Activated CD8-positive, alpha-beta memory T cell treated with anti-CD3 and anti-CD28 coated beads, Interleukin-2, amount 10 ng/mL, durations not matched to agents 7 days and 5 days (primary cell): ENCODE measurements around the gene PTPRD. TPM values are rescaled to one million over a fixed set of nuclear protein-coding genes. Genes with fewer than 3 reads are reported as not detected.

ENCODE experiments used
- ATAC-seq: fragments of 150-1000 bp; cut with Tn5 transposase; one replicate; pipeline ENCODE4 v1.10.0; 2021; ENCODE audit warnings: moderate library complexity
- CTCF ChIA-PET: fragments of 350-600 bp; sonication (Branson Sonifier 250); formaldehyde crosslinking; loops from one replicate; lab custom pipeline; 2021; ENCODE audit warnings: antibody characterized with exemption; lab: Charles Lee
- DNase-seq: peaks from one replicate; pipeline ENCODE4 v3.0.0-alpha.2; 2020
- H3K27ac Mint-ChIP-seq: one replicate; pipeline ENCODE4 v1.8.0; 2021; ENCODE audit warnings: mild to moderate bottlenecking, mixed read lengths
- H3K27me3 Mint-ChIP-seq: one replicate; pipeline ENCODE4 v1.8.0; 2021; ENCODE audit warnings: mixed read lengths
- H3K36me3 Mint-ChIP-seq: one replicate; pipeline ENCODE4 v1.8.0; 2021; ENCODE audit warnings: mild to moderate bottlenecking, mixed read lengths
- H3K4me1 Mint-ChIP-seq: one replicate; pipeline ENCODE4 v1.8.0; 2021; ENCODE audit warnings: mixed read lengths
- H3K4me3 Mint-ChIP-seq: one replicate; pipeline ENCODE4 v1.8.0; 2021; ENCODE audit warnings: mild to moderate bottlenecking, moderate library complexity, mixed read lengths
- H3K9me3 Mint-ChIP-seq: one replicate; pipeline ENCODE4 v1.8.0; 2022; ENCODE audit warnings: low read depth, mixed read lengths
- total RNA-seq, 2 experiments: library from RNA; stranded (reverse); gene quantifications; one replicate each; pipeline ENCODE4 v1.2.3, GENCODE V29; 2021

PTPRD gene
- total RNA-seq, 2 experiments from 2014 or later, result 0.07 TPM; not detected in 1

GRCh38 chr9:8531826-8532415 is 2080.9 kb downstream of the PTPRD start:
- H3K27me3 Mint-ChIP-seq, result no peaks in the 10 kb centered on the region
- no peaks in the 10 kb centered on the region for H3K36me3 Mint-ChIP-seq
- ATAC-seq (no peak), DNase-seq (no peak)
- CTCF ChIA-PET, result no interaction called here
- no peaks in the 10 kb centered on the region for H3K4me1 Mint-ChIP-seq
- no peak overlapping the region for H3K27ac Mint-ChIP-seq
- H3K4me3 Mint-ChIP-seq, result no peak overlapping the region
- no peaks in the 10 kb centered on the region for H3K9me3 Mint-ChIP-seq

- peaks cover 2% of the 10 kb centered on the region for H3K27me3 Mint-ChIP-seq
- no peak for ATAC-seq
- CTCF ChIA-PET, result no interaction called here
- H3K4me1 Mint-ChIP-seq, result no peaks in the 10 kb centered on the region
- no peaks in the 10 kb centered on the region for H3K36me3 Mint-ChIP-seq
- no peak for DNase-seq
- H3K27ac Mint-ChIP-seq, result no peak overlapping the region
- no peak overlapping the region for H3K4me3 Mint-ChIP-seq
- H3K9me3 Mint-ChIP-seq, result no peaks in the 10 kb centered on the region
Observed at GRCh38 chr9:8521112-8521511, 2091.7 kb downstream of the PTPRD start.

- no peak overlapping the region for H3K4me3 Mint-ChIP-seq
- H3K36me3 Mint-ChIP-seq, result no peaks in the 10 kb centered on the region
- no peaks in the 10 kb centered on the region for H3K9me3 Mint-ChIP-seq
Observed at GRCh38 chr9:8515748-8516147, 2097.1 kb downstream of the PTPRD start.

GRCh38 chr9:8514760-8515159 is 2098.0 kb downstream of the PTPRD start:
- no peak overlapping the region for H3K4me3 Mint-ChIP-seq
- DNase-seq, result no peak
- no peak overlapping the region for H3K27ac Mint-ChIP-seq
- H3K36me3 Mint-ChIP-seq, result no peaks in the 10 kb centered on the region
- CTCF ChIA-PET, result no interaction called here
- no peaks in the 10 kb centered on the region for H3K9me3 Mint-ChIP-seq
- no peaks in the 10 kb centered on the region for H3K27me3 Mint-ChIP-seq
- H3K4me1 Mint-ChIP-seq, result no peaks in the 10 kb centered on the region
- no peak for ATAC-seq

More at GRCh38 chr9:8515748-8516147, 2097.1 kb downstream of the PTPRD start:
- CTCF ChIA-PET, result no interaction called here
- no peaks in the 10 kb centered on the region for H3K27me3 Mint-ChIP-seq
- no peak for DNase-seq
- no peak for ATAC-seq
- H3K27ac Mint-ChIP-seq, result no peak overlapping the region
- no peaks in the 10 kb centered on the region for H3K4me1 Mint-ChIP-seq

- H3K27ac Mint-ChIP-seq, result no peak overlapping the region
- no peaks in the 10 kb centered on the region for H3K9me3 Mint-ChIP-seq
- no peaks in the 10 kb centered on the region for H3K36me3 Mint-ChIP-seq
- DNase-seq, result no peak
- CTCF ChIA-PET, result no interaction called here
- H3K4me3 Mint-ChIP-seq, result no peak overlapping the region
- no peaks in the 10 kb centered on the region for H3K4me1 Mint-ChIP-seq
- no peak for ATAC-seq
- no peaks in the 10 kb centered on the region for H3K27me3 Mint-ChIP-seq
Observed at GRCh38 chr9:8508671-8509290, 2104.0 kb downstream of the PTPRD start.

GRCh38 chr9:8494571-8494970 is 2118.2 kb downstream of the PTPRD start:
- no peaks in the 10 kb centered on the region for H3K36me3 Mint-ChIP-seq
- no peak overlapping the region for H3K4me3 Mint-ChIP-seq
- no peaks in the 10 kb centered on the region for H3K4me1 Mint-ChIP-seq
- CTCF ChIA-PET, result no interaction called here
- peaks cover 2% of the 10 kb centered on the region for H3K9me3 Mint-ChIP-seq
- H3K27ac Mint-ChIP-seq, result no peak overlapping the region
- ATAC-seq, result no peak
- no peaks in the 10 kb centered on the region for H3K27me3 Mint-ChIP-seq
- DNase-seq, result no peak

GRCh38 chr9:8492679-8493078 is 2120.1 kb downstream of the PTPRD start:
- no peaks in the 10 kb centered on the region for H3K4me1 Mint-ChIP-seq
- no peak overlapping the region for H3K4me3 Mint-ChIP-seq
- no peak overlapping the region for H3K27ac Mint-ChIP-seq

GRCh38 chr9:8492024-8492423 is 2120.8 kb downstream of the PTPRD start:
- H3K4me1 Mint-ChIP-seq, result no peaks in the 10 kb centered on the region

More at GRCh38 chr9:8492679-8493078, 2120.1 kb downstream of the PTPRD start:
- Mint-ChIP-seq H3K9me3 (no peaks in the 10 kb centered on the region), H3K36me3 (no peaks in the 10 kb centered on the region), H3K27me3 (no peaks in the 10 kb centered on the region)
- CTCF ChIA-PET, result no interaction called here
- DNase-seq (no peak), ATAC-seq (no peak)

GRCh38 chr9:8491563-8491962 is 2121.2 kb downstream of the PTPRD start:
- H3K27me3 Mint-ChIP-seq, result no peaks in the 10 kb centered on the region
- ATAC-seq (no peak), DNase-seq (no peak)
- H3K4me1 Mint-ChIP-seq, result no peaks in the 10 kb centered on the region
- no peaks in the 10 kb centered on the region for H3K9me3 Mint-ChIP-seq
- H3K4me3 Mint-ChIP-seq, result no peak overlapping the region
- no peaks in the 10 kb centered on the region for H3K36me3 Mint-ChIP-seq
- H3K27ac Mint-ChIP-seq, result no peak overlapping the region
- CTCF ChIA-PET, result no interaction called here

More at GRCh38 chr9:8492024-8492423, 2120.8 kb downstream of the PTPRD start:
- Mint-ChIP-seq H3K9me3 (no peaks in the 10 kb centered on the region), H3K27me3 (no peaks in the 10 kb centered on the region), H3K27ac (no peak overlapping the region), H3K4me3 (no peak overlapping the region), H3K36me3 (no peaks in the 10 kb centered on the region)
- DNase-seq (no peak), ATAC-seq (no peak)
- CTCF ChIA-PET, result no interaction called here

GRCh38 chr9:8489835-8490234 is 2123.0 kb downstream of the PTPRD start:
- H3K36me3 Mint-ChIP-seq, result no peaks in the 10 kb centered on the region
- H3K27me3 Mint-ChIP-seq, result no peaks in the 10 kb centered on the region
- H3K27ac Mint-ChIP-seq, result no peak overlapping the region
- no peak for ATAC-seq
- CTCF ChIA-PET, result no interaction called here
- H3K4me3 Mint-ChIP-seq, result no peak overlapping the region
- DNase-seq, result no peak
- no peaks in the 10 kb centered on the region for H3K4me1 Mint-ChIP-seq
- H3K9me3 Mint-ChIP-seq, result no peaks in the 10 kb centered on the region

- Mint-ChIP-seq H3K4me3 (no peak overlapping the region), H3K9me3 (peaks cover 3% of the 10 kb centered on the region), H3K36me3 (no peaks in the 10 kb centered on the region), H3K27me3 (no peaks in the 10 kb centered on the region), H3K27ac (no peak overlapping the region), H3K4me1 (no peaks in the 10 kb centered on the region)
- ATAC-seq (no peak), DNase-seq (no peak)
- CTCF ChIA-PET, result no interaction called here
Observed at GRCh38 chr9:8486095-8486494, 2126.7 kb downstream of the PTPRD start.

GRCh38 chr9:8484597-8485191 is 2128.1 kb downstream of the PTPRD start:
- CTCF ChIA-PET, result no interaction called here
- no peaks in the 10 kb centered on the region for H3K36me3 Mint-ChIP-seq
- H3K4me1 Mint-ChIP-seq, result peaks cover under 1% of the 10 kb centered on the region
- DNase-seq (no peak), ATAC-seq (no peak)
- no peak overlapping the region for H3K4me3 Mint-ChIP-seq
- peaks cover 3% of the 10 kb centered on the region for H3K9me3 Mint-ChIP-seq
- H3K27me3 Mint-ChIP-seq, result no peaks in the 10 kb centered on the region
- no peak overlapping the region for H3K27ac Mint-ChIP-seq

- ATAC-seq (no peak), DNase-seq (no peak)
- no peaks in the 10 kb centered on the region for H3K27me3 Mint-ChIP-seq
- no peak overlapping the region for H3K4me3 Mint-ChIP-seq
- CTCF ChIA-PET, result no interaction called here
- no peak overlapping the region for H3K27ac Mint-ChIP-seq
- no peaks in the 10 kb centered on the region for H3K36me3 Mint-ChIP-seq
- peaks cover 3% of the 10 kb centered on the region for H3K9me3 Mint-ChIP-seq
- H3K4me1 Mint-ChIP-seq, result peaks cover 1% of the 10 kb centered on the region
Observed at GRCh38 chr9:8477450-8477849, 2135.4 kb downstream of the PTPRD start.

- Mint-ChIP-seq H3K27me3 (no peaks in the 10 kb centered on the region), H3K4me1 (peaks cover 1% of the 10 kb centered on the region), H3K27ac (no peak overlapping the region), H3K9me3 (no peaks in the 10 kb centered on the region), H3K4me3 (no peak overlapping the region), H3K36me3 (no peaks in the 10 kb centered on the region)
- no peak for ATAC-seq
- CTCF ChIA-PET, result no interaction called here
- no peak for DNase-seq
Observed at GRCh38 chr9:8474937-8475336, 2137.9 kb downstream of the PTPRD start.
